ENCODE data around the gene SLC25A21.
"Not testable (repeated sequence)": the region's sequence is repeated elsewhere in the genome, so short reads cannot be mapped to it uniquely, and the experiment has no call there.

Gene SLC25A21

GRCh38 chr14:37157987-37158386 lies 14.4 kb downstream of the SLC25A21 start:
- H3K4me3 ChIP-seq (ENCODE audit: low read depth, low read length): no peak overlapping the region
- in situ Hi-C loops (cut with HindIII; ENCODE audit: low sequenced_read_pairs): no loop called here
- no peak for DNase-seq (ENCODE audit: low read depth, low spot score)
- TF ChIP-seq CTCF (IDR thresholded peaks at IDR 0.05; ENCODE audit: low read depth, low read length): no peak

- DNase-seq (ENCODE audit: low read depth, low spot score): no peak
- no peak for TF ChIP-seq CTCF (IDR thresholded peaks at IDR 0.05; ENCODE audit: low read depth, low read length)
- in situ Hi-C loops (cut with HindIII; ENCODE audit: low sequenced_read_pairs): no loop called here
- H3K4me3 ChIP-seq (ENCODE audit: low read depth, low read length): no peak overlapping the region
Measured at GRCh38 chr14:37153483-37153882, 18.9 kb downstream of the SLC25A21 start.

- no peak for DNase-seq (ENCODE audit: low read depth, low spot score)
- no peak overlapping the region for H3K4me3 ChIP-seq (ENCODE audit: low read depth, low read length)
- in situ Hi-C loops (cut with HindIII; ENCODE audit: low sequenced_read_pairs): no loop called here
- TF ChIP-seq CTCF (IDR thresholded peaks at IDR 0.05; ENCODE audit: low read depth, low read length): no peak
Measured at GRCh38 chr14:37153005-37153404, 19.4 kb downstream of the SLC25A21 start.

GRCh38 chr14:37150414-37150813 lies 22.0 kb downstream of the SLC25A21 start:
- in situ Hi-C loops (cut with HindIII; ENCODE audit: low sequenced_read_pairs): no loop called here
- H3K4me3 ChIP-seq (ENCODE audit: low read depth, low read length): no peak overlapping the region
- peak; percentile 64 for TF ChIP-seq CTCF (IDR thresholded peaks at IDR 0.05; ENCODE audit: low read depth, low read length)
- DNase-seq (ENCODE audit: low read depth, low spot score): peak; percentile 65

- no peak for DNase-seq (ENCODE audit: low read depth, low spot score)
- no peak for TF ChIP-seq CTCF (IDR thresholded peaks at IDR 0.05; ENCODE audit: low read depth, low read length)
- in situ Hi-C loops (cut with HindIII; ENCODE audit: low sequenced_read_pairs): no loop called here
- no peak overlapping the region for H3K4me3 ChIP-seq (ENCODE audit: low read depth, low read length)
Measured at GRCh38 chr14:37147310-37147880, 25.0 kb downstream of the SLC25A21 start.

- in situ Hi-C loops (cut with HindIII; ENCODE audit: low sequenced_read_pairs); H3K4me3 ChIP-seq (ENCODE audit: low read depth, low read length); DNase-seq (ENCODE audit: low read depth, low spot score): not testable (repeated sequence)
Measured at GRCh38 chr14:37146438-37146837, 26.0 kb downstream of the SLC25A21 start.

- DNase-seq (ENCODE audit: low read depth, low spot score): no peak
- in situ Hi-C loops (cut with HindIII; ENCODE audit: low sequenced_read_pairs): no loop called here
- TF ChIP-seq CTCF (IDR thresholded peaks at IDR 0.05; ENCODE audit: low read depth, low read length): no peak
- H3K4me3 ChIP-seq (ENCODE audit: low read depth, low read length): no peak overlapping the region
Measured at GRCh38 chr14:37145395-37145794, 27.0 kb downstream of the SLC25A21 start.
